NK-92 (cell line): Measurements from ENCODE around the gene ZGPAT.
"Not testable (repeated sequence)": the region's sequence is repeated elsewhere in the genome, so short reads cannot be mapped to it uniquely, and the experiment has no call there.

Experiments used
- DNase-seq: peaks from one replicate; lab custom pipeline; 2025; ENCODE audit not compliant: unreplicated experiment; lab: John Stamatoyannopoulos, UW

Gene ZGPAT

GRCh38 chr20:63702036-63702665 is 5.7 kb upstream of the ZGPAT start:
- DNase-seq: no peak

GRCh38 chr20:63702751-63703470 is 4.9 kb upstream of the ZGPAT start:
- no peak for DNase-seq

GRCh38 chr20:63703471-63703975 is 4.3 kb upstream of the ZGPAT start:
- no peak for DNase-seq

GRCh38 chr20:63703976-63704748 is 3.7 kb upstream of the ZGPAT start:
- no peak for DNase-seq

GRCh38 chr20:63704749-63705117 is 3.1 kb upstream of the ZGPAT start:
- no peak for DNase-seq

GRCh38 chr20:63705232-63706026 is 2.4 kb upstream of the ZGPAT start:
- no peak for DNase-seq

- DNase-seq: no peak
These were observed 1.7 kb upstream of the ZGPAT start for GRCh38 chr20:63706027-63706695.

GRCh38 chr20:63706852-63707557 is 834 bp upstream of the ZGPAT start:
- no peak for DNase-seq

- no peak for DNase-seq
These were observed 686 bp downstream of the ZGPAT start for GRCh38 chr20:63708301-63709148.

GRCh38 chr20:63709149-63709527 is 1.3 kb downstream of the ZGPAT start:
- no peak for DNase-seq

GRCh38 chr20:63711085-63711645 is 3.3 kb downstream of the ZGPAT start:
- DNase-seq: no peak

GRCh38 chr20:63712191-63712590 is 4.4 kb downstream of the ZGPAT start:
- no peak for DNase-seq

- no peak for DNase-seq
These were observed 7.0 kb downstream of the ZGPAT start for GRCh38 chr20:63714858-63715257.

- DNase-seq: no peak
These were observed 11.2 kb downstream of the ZGPAT start for GRCh38 chr20:63718996-63719395.

- not testable (repeated sequence) for DNase-seq
These were observed 15.3 kb downstream of the ZGPAT start for GRCh38 chr20:63722967-63723622.

- not testable (repeated sequence) for DNase-seq
These were observed 22.4 kb downstream of the ZGPAT start for GRCh38 chr20:63730189-63730733.

GRCh38 chr20:63731410-63731809 is 23.6 kb downstream of the ZGPAT start:
- no peak for DNase-seq
